GM12878 (cell line): ENCODE measurements around the gene DLG1. TPM values are rescaled to one million over a fixed set of nuclear protein-coding genes. Genes with fewer than 3 reads are reported as not detected.

Experiments used
- ATAC-seq: fragments of 200-7000 bp; cut with Tn5 transposase; 3 replicates; pipeline ENCODE4 v1.9.1; 2020; ENCODE audit warnings: mild to moderate bottlenecking, moderate library complexity
- BruUV-seq: library from RNA; stranded (reverse); fragments of 400-500 nt; replicated peaks from 2 replicates; lab custom pipeline; 2021; lab: Mats Ljungman, UMichigan
- CTCF ChIA-PET: fragments of 300-600 bp; sonication (Branson Sonifier 250); formaldehyde crosslinking; extraction: SDS; loops from one replicate; lab custom pipeline; 2021; ENCODE audit warnings: inconsistent platforms; lab: Yijun Ruan, JAX
- POLR2A ChIA-PET: fragments of 350-600 bp; formaldehyde crosslinking; extraction: SDS; loops from one replicate; lab custom pipeline; 2021; ENCODE audit warnings: inconsistent platforms; lab: Charles Lee
- RAD21 ChIA-PET: fragments of 300-600 bp; sonication (Branson Sonifier 250); formaldehyde crosslinking; loops from one replicate; lab custom pipeline; 2023; ENCODE audit warnings: antibody characterized with exemption; ENCODE audit not compliant: unreplicated experiment; lab: Charles Lee
- SMC1A ChIA-PET: fragments of 300-600 bp; sonication (Branson Sonifier 250); formaldehyde crosslinking; loops from one replicate; lab custom pipeline; 2023; ENCODE audit not compliant: unreplicated experiment, uncharacterized antibody; lab: Charles Lee
- DNase-seq: peaks from one replicate; pipeline ENCODE4 v3.0.0-alpha.2; 2011; ENCODE audit warnings: low read depth, low spot score
- FAIRE-seq: peaks from 3 replicates; lab custom pipeline; 2011; peaks lifted over from hg19 to GRCh38; lab: Jason Lieb, UNC
- H2AFZ ChIP-seq: 2 replicates; pipeline ENCODE4 v1.6.0; 2011; ENCODE audit warnings: low read depth, low read length, control low read depth; ENCODE audit not compliant: control insufficient read depth
- H3K27ac ChIP-seq: 2 replicates; pipeline ENCODE4 v1.5.1; 2011; ENCODE audit warnings: control low read depth; ENCODE audit not compliant: control insufficient read depth, insufficient read depth
- H3K27me3 ChIP-seq, 2 experiments: replicated peaks in 1 of 2; 2 replicates each; pipeline versions ENCODE4 v1.6.0 to v1.6.1; 2011; ENCODE audit warnings: low read length in 1 of 2; ENCODE audit not compliant: control insufficient read depth in 2 of 2, insufficient read depth in 2 of 2
- H3K36me3 ChIP-seq, 2 experiments: 2 replicates each; pipeline ENCODE4 v1.5.1; 2011; ENCODE audit warnings: low read length in 1 of 2; ENCODE audit not compliant: control insufficient read depth in 2 of 2, insufficient read depth in 2 of 2
- H3K4me1 ChIP-seq: 2 replicates; pipeline ENCODE4 v1.6.1; 2011; ENCODE audit warnings: mild to moderate bottlenecking, low read length, moderate library complexity, mixed read lengths; ENCODE audit not compliant: control insufficient read depth, insufficient read depth
- H3K4me2 ChIP-seq: 2 replicates; pipeline ENCODE4 v1.6.0; 2011; ENCODE audit warnings: control low read depth; ENCODE audit not compliant: control insufficient read depth, insufficient read depth
- H3K4me3 ChIP-seq: fragments of 200-600 bp; sonication (generic); 2 replicates; pipeline ENCODE4 v1.5.1; 2016
- H3K79me2 ChIP-seq: 2 replicates; pipeline ENCODE4 v1.6.0; 2011; ENCODE audit warnings: low read length; ENCODE audit not compliant: control insufficient read depth, insufficient read depth
- H3K9ac ChIP-seq: 2 replicates; pipeline ENCODE4 v1.8.0; 2011; ENCODE audit warnings: low read length, control low read depth, mixed read lengths; ENCODE audit not compliant: control insufficient read depth, insufficient read depth
- H3K9me3 ChIP-seq: replicated peaks from 3 replicates; pipeline ENCODE4 v1.5.1; 2011; ENCODE audit warnings: mild to moderate bottlenecking, low read length; ENCODE audit not compliant: control insufficient read depth, insufficient read depth
- H4K20me1 ChIP-seq: 2 replicates; pipeline ENCODE4 v1.6.0; 2011; ENCODE audit not compliant: control insufficient read depth, insufficient read depth
- WGBS: methylation state at CpG from one replicate; pipeline ENCODE4 v1.1.6; 2016; ENCODE audit warnings: low lambda C conversion rate; ENCODE audit not compliant: insufficient replicate concordance, insufficient coverage; ENCODE audit errors: missing lambda C conversion rate; 5-methylcytosine and 5-hydroxymethylcytosine counted together
- in situ Hi-C: fragments of 300-500 bp; cut with MboI; formaldehyde crosslinking; loops from 9 replicates; pipeline ENCODE4 v1.14.3; 2018; ENCODE audit warnings: mixed read lengths
- intact Hi-C: fragments of 100-400 bp; cut with micrococcal nuclease; formaldehyde crosslinking; loops from one replicate; pipeline ENCODE4 v1.14.2; 2022; ENCODE audit not compliant: unreplicated experiment
- polyA plus RNA-seq, 11 experiments: library from polyadenylated mRNA; depleted of rRNA in 4 of 11; unstranded in 6 of 11; stranded (reverse) in 5 of 11; fragments of >200 nt; fragmentation: Nextera tagmentation in 4 of 11; fragmentation: Illumina TruSeq in 1 of 11; extraction: Ambion mirVana in 4 of 11; extraction: Trizol in 1 of 11; gene quantifications; 1 replicate in 1 of 11; 2 replicates in 10 of 11; pipeline versions ENCODE4 v1.2.1 to v1.2.3, GENCODE V29; 2011 to 2016; ENCODE audit warnings: inconsistent platforms in 2 of 11, missing spikeins in 2 of 11, low read depth in 1 of 11
- total RNA-seq, 4 experiments: library from RNA; depleted of rRNA in 3 of 4; stranded (reverse); fragments of >200 nt in 3 of 4; fragmentation: Illumina TruSeq in 1 of 4; extraction: Trizol in 1 of 4; gene quantifications; 2 replicates each; pipeline versions ENCODE4 v1.2.1 to v1.2.3, GENCODE V29; 2013 to 2021
- TF ChIP-seq, protein P1 (sequence below): fragments of 450-650 bp; IDR thresholded peaks from 2 replicates; pipeline ENCODE4 v1.6.1; 2017; ENCODE audit warnings: mild to moderate bottlenecking, low read depth, inconsistent platforms; ENCODE audit not compliant: poor library complexity, severe bottlenecking
- TF ChIP-seq, protein P2 (sequence below): fragments of 450-650 bp; IDR thresholded peaks from 2 replicates; pipeline ENCODE4 v1.6.1; 2016; ENCODE audit warnings: mild to moderate bottlenecking

DLG1 gene
- total and polyA plus RNA-seq, 10 of the 15 experiments (the other 5 are each of a cell fraction or from before 2014, with no cell fraction given): 9.2 to 63.1 (median 40.1) TPM

DNA sequence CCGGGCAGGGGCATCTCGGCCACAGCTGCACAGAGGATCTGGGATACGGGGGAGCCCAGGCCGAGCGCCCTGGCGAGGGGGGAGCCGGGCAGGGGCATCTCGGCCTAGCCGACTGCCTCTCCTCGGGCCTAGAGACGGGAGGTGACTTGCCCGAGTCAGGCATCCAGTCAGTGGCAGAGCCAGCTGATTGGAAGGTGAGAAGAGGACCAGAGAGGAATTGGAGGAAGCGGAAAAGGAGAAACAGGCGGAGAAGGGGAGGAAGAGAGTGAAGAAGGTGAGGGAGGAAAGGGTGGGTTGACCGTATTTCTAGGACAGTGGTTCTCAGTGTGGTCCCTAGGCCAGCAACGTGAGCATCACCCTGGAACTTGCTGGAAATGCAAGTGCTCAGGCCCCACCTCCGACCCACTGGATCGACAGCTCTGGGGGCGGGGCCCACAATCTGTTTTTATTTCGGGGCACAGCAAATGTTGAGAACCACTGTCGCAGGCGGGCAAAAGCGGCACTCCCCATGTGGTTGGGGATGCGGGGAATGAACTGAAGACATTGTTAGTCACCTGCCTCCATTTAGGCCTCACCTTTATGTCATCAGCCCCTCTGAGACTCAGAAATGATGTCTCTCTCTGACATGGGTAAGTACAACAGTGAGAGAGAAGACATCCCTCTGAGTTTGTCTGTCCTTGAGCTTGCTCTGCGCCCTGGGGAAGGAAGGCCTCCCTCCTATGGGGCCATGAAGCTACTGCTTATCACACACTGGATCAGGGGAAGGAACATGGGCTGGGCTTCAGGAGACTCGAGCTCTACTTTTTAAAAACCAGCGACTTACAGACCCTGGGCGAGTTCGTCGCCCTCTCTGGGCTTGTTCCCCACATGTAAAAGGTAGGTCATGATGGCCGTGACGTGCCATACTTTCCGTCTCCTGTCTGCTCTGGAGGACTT lies 267.8 kb downstream of the DLG1 start:
- no peaks in the 10 kb centered on the region for H3K27me3 ChIP-seq
- no peaks in the 10 kb centered on the region; the same call in 1 of the 2 replicates for H3K4me1 ChIP-seq
- ChIA-PET CTCF (interaction anchor here (0.6 to 4.4 kb wide), 18 partner anchors 8 to 426 kb away, joined by 3 to 54 read pairs (median 5); no protein-coding TSS in a partner anchor), RAD21 (interaction anchor here (0.7 to 3.9 kb wide), 9 partner anchors 9 to 157 kb away, joined by 3 to 48 read pairs (median 3); no protein-coding TSS in a partner anchor), SMC1A (interaction anchor here (0.8 to 4.8 kb wide), 10 partner anchors 12 to 159 kb away, joined by 3 to 33 read pairs (median 4); no protein-coding TSS in a partner anchor), POLR2A (interaction anchor here (0.7 to 1.4 kb wide), 3 partner anchors 26 to 439 kb away, joined by 3 to 8 read pairs (median 3); no protein-coding TSS in a partner anchor)
- no peak for DNase-seq
- no TSS peak for BruUV-seq
- TF ChIP-seq, protein P1, sequence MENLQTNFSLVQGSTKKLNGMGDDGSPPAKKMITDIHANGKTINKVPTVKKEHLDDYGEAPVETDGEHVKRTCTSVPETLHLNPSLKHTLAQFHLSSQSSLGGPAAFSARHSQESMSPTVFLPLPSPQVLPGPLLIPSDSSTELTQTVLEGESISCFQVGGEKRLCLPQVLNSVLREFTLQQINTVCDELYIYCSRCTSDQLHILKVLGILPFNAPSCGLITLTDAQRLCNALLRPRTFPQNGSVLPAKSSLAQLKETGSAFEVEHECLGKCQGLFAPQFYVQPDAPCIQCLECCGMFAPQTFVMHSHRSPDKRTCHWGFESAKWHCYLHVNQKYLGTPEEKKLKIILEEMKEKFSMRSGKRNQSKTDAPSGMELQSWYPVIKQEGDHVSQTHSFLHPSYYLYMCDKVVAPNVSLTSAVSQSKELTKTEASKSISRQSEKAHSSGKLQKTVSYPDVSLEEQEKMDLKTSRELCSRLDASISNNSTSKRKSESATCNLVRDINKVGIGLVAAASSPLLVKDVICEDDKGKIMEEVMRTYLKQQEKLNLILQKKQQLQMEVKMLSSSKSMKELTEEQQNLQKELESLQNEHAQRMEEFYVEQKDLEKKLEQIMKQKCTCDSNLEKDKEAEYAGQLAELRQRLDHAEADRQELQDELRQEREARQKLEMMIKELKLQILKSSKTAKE: no peak
- TF ChIP-seq, protein P2, sequence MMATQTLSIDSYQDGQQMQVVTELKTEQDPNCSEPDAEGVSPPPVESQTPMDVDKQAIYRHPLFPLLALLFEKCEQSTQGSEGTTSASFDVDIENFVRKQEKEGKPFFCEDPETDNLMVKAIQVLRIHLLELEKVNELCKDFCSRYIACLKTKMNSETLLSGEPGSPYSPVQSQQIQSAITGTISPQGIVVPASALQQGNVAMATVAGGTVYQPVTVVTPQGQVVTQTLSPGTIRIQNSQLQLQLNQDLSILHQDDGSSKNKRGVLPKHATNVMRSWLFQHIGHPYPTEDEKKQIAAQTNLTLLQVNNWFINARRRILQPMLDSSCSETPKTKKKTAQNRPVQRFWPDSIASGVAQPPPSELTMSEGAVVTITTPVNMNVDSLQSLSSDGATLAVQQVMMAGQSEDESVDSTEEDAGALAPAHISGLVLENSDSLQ: 0 out of 2 replicates have a peak, but pooled peaks have one; percentile 12
- intact Hi-C loops (no loop called here), in situ Hi-C loops (no loop called here)
- WGBS: 63% methylated on average over 31 of the region's 33 CpGs
- H3K79me2 ChIP-seq: peaks cover 19% of the 10 kb centered on the region
- no peaks in the 10 kb centered on the region for H4K20me1 ChIP-seq
- no peak for ATAC-seq
- no peak overlapping the region for H3K9ac ChIP-seq
- H2AFZ ChIP-seq: no peak overlapping the region; the same call in 1 of the 2 replicates
- peaks cover 0 to 14% of the 10 kb centered on the region in 2 experiments; a peak in 3 of 4 replicates for H3K36me3 ChIP-seq
- H3K9me3 ChIP-seq: no peaks in the 10 kb centered on the region
- no peak overlapping the region; the same call in 1 of the 2 replicates for H3K4me2 ChIP-seq
- H3K27ac ChIP-seq: no peak overlapping the region
- FAIRE-seq: no peak
- H3K4me3 ChIP-seq: no peak overlapping the region
